GM18502 (cell line): ENCODE measurements around the gene FRAS1.
"Not testable (repeated sequence)": the region's sequence is repeated elsewhere in the genome, so short reads cannot be mapped to it uniquely, and the experiment has no call there.

ENCODE experiments used
- ATAC-seq: cut with Tn5 transposase; IDR thresholded peaks from one replicate; pipeline ENCODE4 v1.9.1; 2021; ENCODE audit warnings: mild to moderate bottlenecking; ENCODE audit not compliant: unreplicated experiment, poor library complexity

Gene FRAS1

GRCh38 chr4:78310740-78311115 lies 253.6 kb downstream of the FRAS1 start:
- no peak for ATAC-seq

- ATAC-seq, result no peak
Observed at GRCh38 chr4:78311306-78311705, 254.2 kb downstream of the FRAS1 start.

GRCh38 chr4:78312989-78313753 lies 256.0 kb downstream of the FRAS1 start:
- ATAC-seq, result peak; percentile 59

- peak; percentile 56 for ATAC-seq
Observed at GRCh38 chr4:78313754-78314120, 256.6 kb downstream of the FRAS1 start.

GRCh38 chr4:78318126-78318525 lies 261.0 kb downstream of the FRAS1 start:
- no peak for ATAC-seq

- no peak for ATAC-seq
Observed at GRCh38 chr4:78320349-78320935, 263.3 kb downstream of the FRAS1 start.

GRCh38 chr4:78322032-78322431 lies 264.9 kb downstream of the FRAS1 start:
- no peak for ATAC-seq

GRCh38 chr4:78323439-78323838 lies 266.3 kb downstream of the FRAS1 start:
- no peak for ATAC-seq

- ATAC-seq, result no peak
Observed at GRCh38 chr4:78324625-78325024, 267.5 kb downstream of the FRAS1 start.

- no peak for ATAC-seq
Observed at GRCh38 chr4:78325271-78326157, 268.4 kb downstream of the FRAS1 start.

- ATAC-seq, result not testable (repeated sequence)
Observed at GRCh38 chr4:78328591-78328990, 271.5 kb downstream of the FRAS1 start.

- no peak for ATAC-seq
Observed at GRCh38 chr4:78331186-78331585, 274.1 kb downstream of the FRAS1 start.

GRCh38 chr4:78331965-78332364 lies 274.8 kb downstream of the FRAS1 start:
- ATAC-seq, result no peak

GRCh38 chr4:78332976-78333375 lies 275.9 kb downstream of the FRAS1 start:
- no peak for ATAC-seq

- ATAC-seq, result no peak
Observed at GRCh38 chr4:78336093-78336943, 279.2 kb downstream of the FRAS1 start.

GRCh38 chr4:78337244-78338020 lies 280.3 kb downstream of the FRAS1 start:
- no peak for ATAC-seq

GRCh38 chr4:78342125-78342524 lies 285.0 kb downstream of the FRAS1 start:
- ATAC-seq, result no peak

GRCh38 chr4:78343682-78344081 lies 286.6 kb downstream of the FRAS1 start:
- ATAC-seq, result no peak

GRCh38 chr4:78345237-78345636 lies 288.1 kb downstream of the FRAS1 start:
- no peak for ATAC-seq

GRCh38 chr4:78346222-78346621 lies 289.1 kb downstream of the FRAS1 start:
- no peak for ATAC-seq
